ENCODE measurements around the gene TAOK1. TPM values are rescaled to one million over a fixed set of nuclear protein-coding genes. Genes with fewer than 3 reads are reported as not detected.
A peak's percentile ranks its signal among the peaks of the same experiment; 100 is the strongest.

Gene TAOK1
- total and polyA plus RNA-seq, 2 of the 13 experiments (the other 11 are each of a cell fraction or from before 2014, with no cell fraction given): 14.1 to 23.0 TPM

DNA sequence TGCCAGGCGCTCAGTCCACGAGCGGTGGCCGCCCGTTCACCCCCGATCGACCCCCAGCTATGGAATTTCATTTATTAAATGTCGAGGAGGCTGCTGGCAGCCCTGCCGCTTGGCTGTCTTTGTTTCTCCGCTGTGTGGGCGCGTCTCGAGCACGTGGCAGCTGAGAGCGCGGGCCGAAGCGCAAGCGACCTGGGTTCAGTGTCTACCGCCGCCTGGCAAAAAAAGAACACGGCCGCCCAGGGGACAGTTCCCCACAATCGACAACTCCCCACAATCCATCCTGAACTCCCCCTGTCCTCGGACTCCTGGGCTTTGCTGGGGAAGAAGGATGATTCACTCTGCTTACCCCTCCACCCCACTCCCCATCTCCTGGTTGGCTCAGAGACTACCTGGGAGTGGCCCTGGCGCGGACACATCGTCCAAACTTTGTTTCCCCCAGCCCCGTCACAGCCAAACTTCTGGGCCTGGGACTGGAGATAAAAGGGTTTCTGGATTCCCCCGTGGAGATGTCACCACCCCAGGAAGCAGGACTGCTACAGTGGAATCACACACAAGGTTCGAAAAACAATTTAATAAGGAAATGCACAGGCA is 201.1 kb downstream of the TAOK1 start (continued):
- no peak for TF ChIP-seq ZNF770 (CRISPR knock-in tag; IDR thresholded peaks at IDR 0.05)
- no peak for TF ChIP-seq ZNF251 (CRISPR knock-in tag; IDR thresholded peaks at IDR 0.05)
- 0 out of 2 replicates have a peak, but pooled peaks have one; percentile 15 for TF ChIP-seq PPARG (CRISPR knock-in tag; conservative IDR thresholded peaks at IDR 0.05)
- TF ChIP-seq, protein P1, sequence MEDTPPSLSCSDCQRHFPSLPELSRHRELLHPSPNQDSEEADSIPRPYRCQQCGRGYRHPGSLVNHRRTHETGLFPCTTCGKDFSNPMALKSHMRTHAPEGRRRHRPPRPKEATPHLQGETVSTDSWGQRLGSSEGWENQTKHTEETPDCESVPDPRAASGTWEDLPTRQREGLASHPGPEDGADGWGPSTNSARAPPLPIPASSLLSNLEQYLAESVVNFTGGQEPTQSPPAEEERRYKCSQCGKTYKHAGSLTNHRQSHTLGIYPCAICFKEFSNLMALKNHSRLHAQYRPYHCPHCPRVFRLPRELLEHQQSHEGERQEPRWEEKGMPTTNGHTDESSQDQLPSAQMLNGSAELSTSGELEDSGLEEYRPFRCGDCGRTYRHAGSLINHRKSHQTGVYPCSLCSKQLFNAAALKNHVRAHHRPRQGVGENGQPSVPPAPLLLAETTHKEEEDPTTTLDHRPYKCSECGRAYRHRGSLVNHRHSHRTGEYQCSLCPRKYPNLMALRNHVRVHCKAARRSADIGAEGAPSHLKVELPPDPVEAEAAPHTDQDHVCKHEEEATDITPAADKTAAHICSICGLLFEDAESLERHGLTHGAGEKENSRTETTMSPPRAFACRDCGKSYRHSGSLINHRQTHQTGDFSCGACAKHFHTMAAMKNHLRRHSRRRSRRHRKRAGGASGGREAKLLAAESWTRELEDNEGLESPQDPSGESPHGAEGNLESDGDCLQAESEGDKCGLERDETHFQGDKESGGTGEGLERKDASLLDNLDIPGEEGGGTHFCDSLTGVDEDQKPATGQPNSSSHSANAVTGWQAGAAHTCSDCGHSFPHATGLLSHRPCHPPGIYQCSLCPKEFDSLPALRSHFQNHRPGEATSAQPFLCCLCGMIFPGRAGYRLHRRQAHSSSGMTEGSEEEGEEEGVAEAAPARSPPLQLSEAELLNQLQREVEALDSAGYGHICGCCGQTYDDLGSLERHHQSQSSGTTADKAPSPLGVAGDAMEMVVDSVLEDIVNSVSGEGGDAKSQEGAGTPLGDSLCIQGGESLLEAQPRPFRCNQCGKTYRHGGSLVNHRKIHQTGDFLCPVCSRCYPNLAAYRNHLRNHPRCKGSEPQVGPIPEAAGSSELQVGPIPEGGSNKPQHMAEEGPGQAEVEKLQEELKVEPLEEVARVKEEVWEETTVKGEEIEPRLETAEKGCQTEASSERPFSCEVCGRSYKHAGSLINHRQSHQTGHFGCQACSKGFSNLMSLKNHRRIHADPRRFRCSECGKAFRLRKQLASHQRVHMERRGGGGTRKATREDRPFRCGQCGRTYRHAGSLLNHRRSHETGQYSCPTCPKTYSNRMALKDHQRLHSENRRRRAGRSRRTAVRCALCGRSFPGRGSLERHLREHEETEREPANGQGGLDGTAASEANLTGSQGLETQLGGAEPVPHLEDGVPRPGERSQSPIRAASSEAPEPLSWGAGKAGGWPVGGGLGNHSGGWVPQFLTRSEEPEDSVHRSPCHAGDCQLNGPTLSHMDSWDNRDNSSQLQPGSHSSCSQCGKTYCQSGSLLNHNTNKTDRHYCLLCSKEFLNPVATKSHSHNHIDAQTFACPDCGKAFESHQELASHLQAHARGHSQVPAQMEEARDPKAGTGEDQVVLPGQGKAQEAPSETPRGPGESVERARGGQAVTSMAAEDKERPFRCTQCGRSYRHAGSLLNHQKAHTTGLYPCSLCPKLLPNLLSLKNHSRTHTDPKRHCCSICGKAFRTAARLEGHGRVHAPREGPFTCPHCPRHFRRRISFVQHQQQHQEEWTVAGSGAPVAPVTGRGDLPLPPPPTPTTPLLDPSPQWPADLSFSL (CRISPR knock-in tag; IDR thresholded peaks at IDR 0.05): 0 out of 2 replicates have a peak, but pooled peaks have one; percentile 41
- TF ChIP-seq, protein P2, sequence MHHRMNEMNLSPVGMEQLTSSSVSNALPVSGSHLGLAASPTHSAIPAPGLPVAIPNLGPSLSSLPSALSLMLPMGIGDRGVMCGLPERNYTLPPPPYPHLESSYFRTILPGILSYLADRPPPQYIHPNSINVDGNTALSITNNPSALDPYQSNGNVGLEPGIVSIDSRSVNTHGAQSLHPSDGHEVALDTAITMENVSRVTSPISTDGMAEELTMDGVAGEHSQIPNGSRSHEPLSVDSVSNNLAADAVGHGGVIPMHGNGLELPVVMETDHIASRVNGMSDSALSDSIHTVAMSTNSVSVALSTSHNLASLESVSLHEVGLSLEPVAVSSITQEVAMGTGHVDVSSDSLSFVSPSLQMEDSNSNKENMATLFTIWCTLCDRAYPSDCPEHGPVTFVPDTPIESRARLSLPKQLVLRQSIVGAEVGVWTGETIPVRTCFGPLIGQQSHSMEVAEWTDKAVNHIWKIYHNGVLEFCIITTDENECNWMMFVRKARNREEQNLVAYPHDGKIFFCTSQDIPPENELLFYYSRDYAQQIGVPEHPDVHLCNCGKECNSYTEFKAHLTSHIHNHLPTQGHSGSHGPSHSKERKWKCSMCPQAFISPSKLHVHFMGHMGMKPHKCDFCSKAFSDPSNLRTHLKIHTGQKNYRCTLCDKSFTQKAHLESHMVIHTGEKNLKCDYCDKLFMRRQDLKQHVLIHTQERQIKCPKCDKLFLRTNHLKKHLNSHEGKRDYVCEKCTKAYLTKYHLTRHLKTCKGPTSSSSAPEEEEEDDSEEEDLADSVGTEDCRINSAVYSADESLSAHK (CRISPR knock-in tag; IDR thresholded peaks at IDR 0.05; ENCODE audit: borderline replicate concordance): no peak
- TF ChIP-seq CREBL2 (CRISPR knock-in tag; IDR thresholded peaks at IDR 0.05; ENCODE audit: borderline replicate concordance): no peak
- TF ChIP-seq, protein P3, sequence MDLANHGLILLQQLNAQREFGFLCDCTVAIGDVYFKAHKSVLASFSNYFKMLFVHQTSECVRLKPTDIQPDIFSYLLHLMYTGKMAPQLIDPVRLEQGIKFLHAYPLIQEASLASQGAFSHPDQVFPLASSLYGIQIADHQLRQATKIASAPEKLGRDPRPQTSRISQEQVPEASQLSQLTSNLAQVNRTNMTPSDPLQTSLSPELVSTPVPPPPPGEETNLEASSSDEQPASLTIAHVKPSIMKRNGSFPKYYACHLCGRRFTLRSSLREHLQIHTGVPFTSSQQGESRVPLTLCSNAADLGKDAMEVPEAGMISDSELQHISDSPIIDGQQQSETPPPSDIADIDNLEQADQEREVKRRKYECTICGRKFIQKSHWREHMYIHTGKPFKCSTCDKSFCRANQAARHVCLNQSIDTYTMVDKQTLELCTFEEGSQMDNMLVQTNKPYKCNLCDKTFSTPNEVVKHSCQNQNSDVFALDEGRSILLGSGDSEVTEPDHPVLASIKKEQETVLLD (CRISPR knock-in tag; IDR thresholded peaks at IDR 0.05; ENCODE audit: low read depth): no peak
- TF ChIP-seq NR1H2 (CRISPR knock-in tag; IDR thresholded peaks at IDR 0.05; ENCODE audit: borderline replicate concordance, low read depth): 0 out of 2 replicates have a peak, but pooled peaks have one; percentile 52
- no peak; the same call in 1 of the 2 replicates for TF ChIP-seq EEA1 (CRISPR knock-in tag; IDR thresholded peaks at IDR 0.05; ENCODE audit: borderline replicate concordance)
- TF ChIP-seq MED13 (CRISPR knock-in tag; IDR thresholded peaks at IDR 0.05): peak; percentile 38; the same call in 1 of the 2 replicates
- TF ChIP-seq MZF1 (CRISPR knock-in tag; IDR thresholded peaks at IDR 0.05; ENCODE audit: borderline replicate concordance): no peak
- TF ChIP-seq, protein P4, sequence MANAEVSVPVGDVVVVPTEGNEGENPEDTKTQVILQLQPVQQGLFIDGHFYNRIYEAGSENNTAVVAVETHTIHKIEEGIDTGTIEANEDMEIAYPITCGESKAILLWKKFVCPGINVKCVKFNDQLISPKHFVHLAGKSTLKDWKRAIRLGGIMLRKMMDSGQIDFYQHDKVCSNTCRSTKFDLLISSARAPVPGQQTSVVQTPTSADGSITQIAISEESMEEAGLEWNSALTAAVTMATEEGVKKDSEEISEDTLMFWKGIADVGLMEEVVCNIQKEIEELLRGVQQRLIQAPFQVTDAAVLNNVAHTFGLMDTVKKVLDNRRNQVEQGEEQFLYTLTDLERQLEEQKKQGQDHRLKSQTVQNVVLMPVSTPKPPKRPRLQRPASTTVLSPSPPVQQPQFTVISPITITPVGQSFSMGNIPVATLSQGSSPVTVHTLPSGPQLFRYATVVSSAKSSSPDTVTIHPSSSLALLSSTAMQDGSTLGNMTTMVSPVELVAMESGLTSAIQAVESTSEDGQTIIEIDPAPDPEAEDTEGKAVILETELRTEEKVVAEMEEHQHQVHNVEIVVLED (CRISPR knock-in tag; IDR thresholded peaks at IDR 0.05; ENCODE audit: borderline replicate concordance): no peak
- no peak for TF ChIP-seq ZNF468 (CRISPR knock-in tag; IDR thresholded peaks at IDR 0.05)

All from HepG2 (cell line).